ENCODE measurements around the gene DAG1.
A peak's percentile ranks its signal among the peaks of the same experiment; 100 is the strongest.
"Not testable (repeated sequence)": the region's sequence is repeated elsewhere in the genome, so short reads cannot be mapped to it uniquely, and the experiment has no call there.

The DAG1 gene

DNA sequence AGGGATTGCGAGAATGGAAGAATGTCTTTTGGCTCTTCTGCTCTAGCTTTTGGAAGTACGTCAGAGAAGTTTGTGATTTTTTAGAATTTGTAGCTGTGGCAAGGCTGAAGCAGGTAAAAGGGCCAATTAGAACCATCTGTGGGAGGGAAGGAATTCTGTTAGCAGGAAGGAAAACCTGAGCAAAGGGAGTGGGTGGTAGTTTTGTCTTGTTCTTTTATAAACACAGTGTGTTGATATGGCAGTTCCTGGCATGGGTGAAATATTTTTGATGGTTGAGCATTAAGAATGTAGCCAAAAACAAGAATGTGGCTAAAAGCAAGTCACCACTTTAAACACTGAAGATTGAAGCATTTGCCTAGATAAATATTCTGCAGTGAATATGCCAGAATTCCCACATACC, 23.8 kb downstream of the DAG1 start:
- no peak for DNase-seq
- no peak for TF ChIP-seq GATA1 (IDR thresholded peaks at IDR 0.05; ENCODE audit: low read depth, low read length)

DNA sequence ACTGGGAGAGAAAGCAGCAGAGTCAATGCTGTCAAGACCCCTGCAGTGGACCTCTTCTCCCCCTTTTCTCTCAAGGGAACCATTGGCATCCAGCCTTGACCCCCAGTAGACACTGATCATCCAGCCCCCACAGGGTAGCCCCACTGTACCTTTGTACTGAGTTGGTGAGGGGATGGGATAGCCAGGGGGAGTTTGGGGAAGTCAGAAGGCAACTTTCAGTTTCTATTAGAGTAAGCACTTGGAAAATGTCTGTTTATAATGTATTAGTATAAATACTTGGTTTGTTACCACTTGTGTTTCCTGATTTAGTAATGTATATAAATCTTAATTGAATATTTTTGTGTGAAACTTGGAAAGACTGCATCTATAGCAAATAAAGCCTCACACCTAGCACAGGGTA, 25.0 kb downstream of the DAG1 start:
- no peak for TF ChIP-seq GATA1 (IDR thresholded peaks at IDR 0.05; ENCODE audit: low read depth, low read length)
- no peak for TF ChIP-seq POLR2A (IDR thresholded peaks at IDR 0.05; ENCODE audit: low read length)

DNA sequence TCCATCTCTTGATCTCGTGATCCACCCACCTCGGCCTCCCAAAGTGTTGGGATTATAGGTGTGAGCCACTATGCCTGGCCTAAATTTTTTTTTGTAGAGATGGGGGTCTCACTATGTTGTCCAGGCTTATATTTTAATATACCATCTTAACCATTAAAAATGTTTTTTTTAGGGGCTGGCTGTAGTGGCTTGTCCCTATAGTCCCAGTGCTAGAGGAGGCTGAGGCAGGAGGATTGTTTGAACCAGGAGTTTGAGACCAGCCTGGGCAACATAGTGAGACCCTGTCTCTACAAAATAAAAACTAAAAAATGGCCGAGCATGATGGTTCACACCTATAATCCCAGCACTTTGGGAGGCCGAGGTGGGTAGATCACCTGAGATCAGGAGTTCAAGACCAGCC, 26.8 kb downstream of the DAG1 start:
- DNase-seq: not testable (repeated sequence)

More for the DNA sequence above, 25.0 kb downstream of the DAG1 start:
- DNase-seq: no peak

DNA sequence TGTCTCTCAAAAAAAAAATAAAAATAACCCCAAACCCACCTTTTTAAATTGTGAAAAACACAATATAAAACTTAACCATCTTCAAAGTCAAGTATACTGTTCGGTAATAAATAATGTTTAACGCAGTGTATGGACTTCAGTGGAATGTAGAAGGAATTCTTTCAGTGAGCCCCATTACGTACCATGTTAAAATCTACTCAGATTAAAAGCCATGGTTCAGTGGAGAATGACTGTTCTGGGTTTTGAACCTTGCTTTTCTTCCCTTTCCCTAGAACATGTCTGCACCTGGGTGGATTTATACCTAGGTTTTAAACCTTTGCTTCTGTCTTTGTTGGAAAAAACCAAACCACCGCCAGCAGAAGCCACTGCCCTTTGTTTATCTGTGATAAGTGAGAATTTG, 27.5 kb downstream of the DAG1 start:
- TF ChIP-seq GATA1 (IDR thresholded peaks at IDR 0.05; ENCODE audit: low read depth, low read length): no peak
- TF ChIP-seq POLR2A (IDR thresholded peaks at IDR 0.05; ENCODE audit: low read length): no peak
- DNase-seq: no peak

DNA sequence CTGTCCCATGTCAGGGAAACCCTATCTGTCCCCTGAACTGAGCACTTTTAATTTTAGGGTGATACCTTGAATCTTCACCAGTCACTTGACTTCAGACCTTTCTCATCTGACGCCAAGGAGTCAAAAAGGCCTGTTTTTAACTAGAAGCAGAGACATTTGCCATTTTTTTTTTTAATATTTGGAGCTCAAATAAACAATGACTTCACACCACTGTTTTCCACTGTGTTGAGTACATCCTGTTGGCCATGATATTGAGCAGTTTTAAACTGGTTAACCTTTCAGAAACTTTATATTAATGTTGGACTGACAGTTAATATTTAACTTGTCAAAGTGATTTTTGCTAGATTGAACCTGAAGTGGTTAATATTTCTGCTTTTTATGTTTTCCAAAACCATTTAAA, 28.2 kb downstream of the DAG1 start:
- TF ChIP-seq POLR2A (IDR thresholded peaks at IDR 0.05; ENCODE audit: low read length) (no peak), GATA1 (IDR thresholded peaks at IDR 0.05; ENCODE audit: low read depth, low read length) (no peak)
- DNase-seq: no peak

DNA sequence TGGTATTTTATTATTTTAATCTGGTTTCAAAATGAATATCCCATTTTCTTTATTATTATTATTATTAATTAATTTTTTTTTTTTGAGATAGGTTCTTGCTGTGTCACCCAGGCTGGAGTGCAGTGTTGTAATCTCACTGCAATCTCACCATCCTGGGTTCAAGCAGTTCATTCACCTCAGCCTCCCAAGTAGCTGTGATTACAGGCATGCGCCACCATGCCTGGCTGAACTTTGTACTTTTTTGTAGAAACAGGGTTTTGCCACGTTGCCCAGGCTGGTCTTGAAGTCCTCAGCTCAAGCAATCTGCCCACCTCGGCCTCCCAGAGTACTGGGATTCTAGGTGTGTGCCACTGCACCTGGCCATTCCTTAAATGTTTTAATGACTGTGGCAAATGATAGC, 28.6 kb downstream of the DAG1 start:
- no peak for TF ChIP-seq GATA1 (IDR thresholded peaks at IDR 0.05; ENCODE audit: low read depth, low read length)
- peak; percentile 30 to 50 for DNase-seq

DNA sequence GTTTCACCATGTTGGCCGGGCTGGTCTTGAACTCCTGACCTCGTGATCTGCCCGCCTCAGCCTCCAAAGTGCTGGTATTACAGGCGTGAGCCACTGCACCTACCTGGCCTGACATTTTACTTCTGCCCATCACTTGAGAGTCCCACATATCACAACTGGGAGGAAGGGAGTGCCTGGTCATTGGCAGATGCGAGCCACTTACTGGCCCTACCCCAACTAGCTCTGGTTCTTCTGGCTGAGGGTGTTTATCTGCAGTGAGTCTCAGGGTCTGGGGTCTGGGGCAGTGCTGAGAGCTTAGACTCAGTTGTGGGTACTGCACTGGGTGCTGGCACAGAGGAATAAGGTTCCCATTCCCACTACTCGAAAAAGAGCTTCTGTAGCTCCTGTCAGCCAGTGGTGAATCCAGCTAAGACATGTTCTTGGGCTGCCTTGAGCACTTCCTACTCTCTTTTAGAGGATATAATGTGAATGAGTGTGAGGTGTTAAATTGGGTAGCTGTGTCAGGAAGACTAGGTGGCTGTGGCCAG, 30.2 kb downstream of the DAG1 start:
- peak; percentile 68 to 84 for DNase-seq
- TF ChIP-seq GATA1 (IDR thresholded peaks at IDR 0.05; ENCODE audit: low read depth, low read length): no peak
- no peak for TF ChIP-seq POLR2A (IDR thresholded peaks at IDR 0.05; ENCODE audit: low read length)

DNA sequence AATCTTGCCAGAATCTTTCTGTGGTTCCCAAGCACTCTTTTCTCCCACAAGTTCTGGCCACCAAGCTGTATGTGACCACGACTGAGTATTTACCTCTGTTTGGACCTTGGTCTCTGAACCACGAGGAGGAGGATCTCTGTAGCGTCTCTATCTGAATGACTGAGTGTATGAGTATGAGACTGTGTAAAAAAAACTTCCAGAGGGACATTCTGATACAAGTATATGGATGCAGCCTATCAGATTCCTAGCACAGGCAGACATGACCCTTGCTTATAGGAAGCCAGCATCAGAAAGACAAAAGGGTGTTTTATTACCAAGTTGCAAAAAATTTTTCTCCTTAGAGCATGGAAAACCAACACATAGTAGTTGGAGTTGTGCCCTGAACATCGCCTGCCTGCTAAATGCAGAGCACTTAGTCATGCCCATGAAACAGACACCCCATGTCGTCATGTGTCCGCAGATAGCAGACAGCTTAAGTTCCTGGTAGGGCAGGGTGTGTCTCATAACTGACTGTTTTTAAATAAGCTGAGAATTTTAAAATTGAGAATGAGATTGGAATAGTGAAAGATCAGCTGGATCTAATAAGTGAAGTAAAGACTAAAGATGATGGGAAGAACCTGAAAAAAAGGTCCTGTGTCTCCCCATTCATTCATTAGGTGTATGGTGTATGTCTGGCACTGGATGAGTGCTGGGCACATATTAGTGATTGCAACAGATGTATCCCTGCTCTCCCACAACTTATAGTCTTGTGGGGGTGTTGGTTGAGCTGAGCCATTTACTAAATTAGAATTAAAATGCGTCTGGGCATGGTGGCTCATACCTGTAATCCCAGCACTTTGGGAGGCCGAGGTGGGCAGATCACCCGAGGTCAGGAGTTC, 30.9 kb downstream of the DAG1 start:
- DNase-seq: peak; percentile 97
- no peak for TF ChIP-seq GATA1 (IDR thresholded peaks at IDR 0.05; ENCODE audit: low read depth, low read length)
- peak; percentile 96 for TF ChIP-seq POLR2A (IDR thresholded peaks at IDR 0.05; ENCODE audit: low read length)

DNA sequence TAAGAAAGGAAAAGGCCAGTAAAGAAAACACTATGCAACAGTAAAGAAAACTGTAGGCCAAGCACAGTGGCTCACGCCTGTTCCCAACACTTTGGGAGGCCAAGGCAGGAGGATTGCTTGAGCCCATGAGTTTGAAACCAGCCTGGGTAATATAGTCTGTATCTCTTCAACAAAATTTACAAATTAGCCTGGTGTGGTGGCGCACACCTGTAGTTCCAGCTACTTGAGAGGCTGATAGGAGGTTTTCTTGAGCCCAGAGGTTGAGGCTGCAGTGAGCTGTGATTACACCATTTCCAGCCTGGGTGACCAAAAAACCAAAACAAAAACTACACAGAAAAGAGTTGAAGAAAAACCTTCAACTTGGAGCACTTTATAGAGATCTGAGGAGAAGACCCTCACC, 31.8 kb downstream of the DAG1 start:
- no peak for TF ChIP-seq GATA1 (IDR thresholded peaks at IDR 0.05; ENCODE audit: low read depth, low read length)
- TF ChIP-seq POLR2A (IDR thresholded peaks at IDR 0.05; ENCODE audit: low read length): no peak
- DNase-seq: no peak

DNA sequence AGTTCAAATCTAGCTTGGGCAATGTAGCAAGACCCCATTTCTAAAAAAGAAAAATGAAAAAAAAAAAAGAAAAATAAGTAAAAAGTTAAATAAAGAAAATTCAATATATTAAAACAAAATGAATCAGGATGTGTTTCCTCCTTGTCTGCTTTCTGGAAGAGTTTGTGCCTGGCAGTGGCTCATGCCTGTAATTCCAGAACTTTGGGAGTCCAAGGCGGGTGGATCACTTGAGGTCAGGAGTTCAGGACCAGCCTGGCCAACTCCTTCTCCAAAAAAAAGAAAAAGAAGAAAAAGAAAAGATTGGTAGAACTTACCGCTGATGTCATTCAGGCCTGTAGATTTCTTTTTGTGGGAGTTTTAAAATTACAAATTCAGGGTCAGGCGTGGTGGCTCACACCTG, 36.8 kb downstream of the DAG1 start:
- DNase-seq: no peak
- TF ChIP-seq POLR2A (IDR thresholded peaks at IDR 0.05; ENCODE audit: low read length) (no peak), GATA1 (IDR thresholded peaks at IDR 0.05; ENCODE audit: low read depth, low read length) (no peak)

DNA sequence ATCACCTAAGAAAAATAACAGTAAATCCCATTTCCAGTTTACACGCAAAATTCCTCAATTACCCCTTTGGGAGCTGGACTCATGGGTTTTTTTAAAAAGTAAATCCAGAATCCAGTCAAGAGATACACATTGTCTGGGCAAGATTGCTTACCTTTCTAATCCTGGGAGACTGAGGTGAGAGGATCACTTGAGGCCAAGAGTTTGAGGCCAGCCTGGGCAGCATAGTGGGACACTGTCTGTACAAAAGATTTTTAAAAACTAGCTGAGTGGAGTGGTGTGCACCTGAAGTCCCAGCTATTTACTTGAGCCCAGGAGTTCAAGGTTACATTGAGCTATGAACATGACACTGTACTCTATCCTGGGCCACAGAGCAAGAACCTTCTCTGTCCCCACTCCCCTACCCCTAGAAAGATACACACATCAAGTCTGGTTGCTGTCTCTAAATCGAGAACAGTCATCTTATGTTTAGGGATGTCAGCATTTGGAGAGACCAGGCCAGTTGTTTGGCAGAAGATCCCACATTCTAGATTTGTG, 39.0 kb downstream of the DAG1 start:
- TF ChIP-seq GATA1 (IDR thresholded peaks at IDR 0.05; ENCODE audit: low read depth, low read length) (no peak), POLR2A (IDR thresholded peaks at IDR 0.05; ENCODE audit: low read length) (no peak)
- no peak for DNase-seq

DNA sequence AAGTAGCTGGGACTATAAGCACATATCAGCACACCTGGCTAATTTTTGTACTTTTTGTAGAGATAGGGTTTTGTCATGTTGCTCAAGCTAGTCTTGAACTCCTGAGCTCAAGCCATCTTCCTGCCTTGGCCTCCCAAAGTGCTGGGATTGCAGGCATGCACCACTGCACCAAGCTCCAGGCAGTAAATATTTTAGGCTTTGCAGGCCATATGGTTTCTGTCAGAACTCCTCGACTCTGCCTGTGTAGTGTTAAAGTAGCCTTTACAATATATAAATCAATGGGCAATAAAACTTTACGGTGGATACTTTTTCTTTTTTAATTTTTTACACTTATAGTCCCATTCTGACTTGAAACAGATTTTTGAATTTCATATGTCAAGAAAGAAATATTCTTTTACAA, 41.6 kb downstream of the DAG1 start:
- TF ChIP-seq POLR2A (IDR thresholded peaks at IDR 0.05; ENCODE audit: low read length): no peak
- TF ChIP-seq GATA1 (IDR thresholded peaks at IDR 0.05; ENCODE audit: low read depth, low read length): no peak
- no peak for DNase-seq

DNA sequence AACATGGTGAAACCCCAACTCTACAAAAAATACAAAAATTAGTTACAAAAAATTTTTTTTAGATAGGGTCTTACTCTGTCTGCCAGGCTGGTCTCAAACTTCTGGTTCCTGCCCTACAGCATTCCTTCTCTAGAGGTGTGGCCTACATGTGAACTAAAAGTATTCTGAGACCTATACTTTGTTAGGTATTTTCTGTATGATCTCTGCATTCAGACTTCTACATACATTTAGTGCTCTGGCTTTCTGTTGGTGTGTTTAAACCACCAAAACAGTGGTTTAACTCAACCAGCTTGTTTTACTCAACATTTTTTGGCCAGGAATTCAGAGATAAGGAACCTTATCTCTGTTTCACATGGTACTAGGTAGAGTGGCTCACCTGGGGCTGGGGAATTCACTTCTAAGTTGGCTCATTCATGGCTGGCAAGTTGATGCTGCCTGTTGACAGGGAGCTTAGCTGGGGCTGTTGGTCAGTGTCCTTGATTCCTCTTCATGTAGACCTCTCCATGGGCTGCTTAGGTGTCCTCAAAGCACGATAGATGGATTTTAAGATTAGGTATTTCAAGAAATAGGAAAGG, 42.8 kb downstream of the DAG1 start:
- no peak for DNase-seq
- TF ChIP-seq POLR2A (IDR thresholded peaks at IDR 0.05; ENCODE audit: low read length) (no peak), GATA1 (IDR thresholded peaks at IDR 0.05; ENCODE audit: low read depth, low read length) (no peak)

DNA sequence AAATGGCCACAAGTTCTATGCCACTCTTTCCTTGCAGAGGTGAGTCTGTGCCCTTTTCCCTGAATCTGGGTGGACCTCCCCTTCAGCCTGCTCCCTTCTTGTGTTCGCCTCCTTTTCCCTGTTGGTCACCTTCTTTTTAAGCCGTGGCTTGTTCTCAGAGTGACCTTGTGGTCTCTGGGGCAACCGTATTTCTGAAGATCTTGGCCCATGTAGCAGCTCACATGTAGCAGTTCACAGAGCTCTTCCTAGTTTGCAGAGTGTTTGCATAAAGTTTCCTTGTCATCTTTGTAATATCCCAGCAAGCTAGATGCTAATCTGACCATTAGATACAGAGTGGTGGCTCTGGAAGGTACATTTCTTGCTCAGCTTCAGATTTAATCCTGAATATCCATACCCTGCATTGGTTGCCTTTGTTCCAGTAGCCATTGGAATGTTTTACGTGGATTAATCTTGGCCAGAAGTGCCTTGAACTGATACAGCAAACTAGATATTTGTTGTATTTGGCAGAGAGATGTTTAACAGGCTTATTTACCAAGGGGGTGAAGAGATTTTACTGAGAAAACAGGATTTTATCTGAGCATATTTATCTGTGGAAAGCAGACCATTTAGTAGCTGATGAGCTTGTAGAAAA, 43.5 kb downstream of the DAG1 start:
- no peak for DNase-seq
- TF ChIP-seq POLR2A (IDR thresholded peaks at IDR 0.05; ENCODE audit: low read length) (no peak), GATA1 (IDR thresholded peaks at IDR 0.05; ENCODE audit: low read depth, low read length) (no peak)

Data from erythroblast (primary cell).